Body of pancreas (tissue), 4 donors: ENCODE results near the gene AKAP6.

ENCODE experiments used
- POLR2A ChIP-seq, 3 donors: fragments of 450-650 bp; IDR thresholded peaks; one replicate each; pipeline ENCODE4 v1.6.1; 2016; ENCODE audit warnings: antibody characterized with exemption in 3 of 3, mild to moderate bottlenecking in 2 of 3
- TF ChIP-seq, protein P1 (sequence below), 7 experiments: fragments of 450-650 bp in 4 of 7; fragments of 200-600 bp in 3 of 7; sonication (generic) in 3 of 7; IDR thresholded peaks; one replicate each; pipeline ENCODE4 v1.5.1; 2016 to 2019; ENCODE audit warnings: antibody characterized with exemption in 7 of 7

DNA sequence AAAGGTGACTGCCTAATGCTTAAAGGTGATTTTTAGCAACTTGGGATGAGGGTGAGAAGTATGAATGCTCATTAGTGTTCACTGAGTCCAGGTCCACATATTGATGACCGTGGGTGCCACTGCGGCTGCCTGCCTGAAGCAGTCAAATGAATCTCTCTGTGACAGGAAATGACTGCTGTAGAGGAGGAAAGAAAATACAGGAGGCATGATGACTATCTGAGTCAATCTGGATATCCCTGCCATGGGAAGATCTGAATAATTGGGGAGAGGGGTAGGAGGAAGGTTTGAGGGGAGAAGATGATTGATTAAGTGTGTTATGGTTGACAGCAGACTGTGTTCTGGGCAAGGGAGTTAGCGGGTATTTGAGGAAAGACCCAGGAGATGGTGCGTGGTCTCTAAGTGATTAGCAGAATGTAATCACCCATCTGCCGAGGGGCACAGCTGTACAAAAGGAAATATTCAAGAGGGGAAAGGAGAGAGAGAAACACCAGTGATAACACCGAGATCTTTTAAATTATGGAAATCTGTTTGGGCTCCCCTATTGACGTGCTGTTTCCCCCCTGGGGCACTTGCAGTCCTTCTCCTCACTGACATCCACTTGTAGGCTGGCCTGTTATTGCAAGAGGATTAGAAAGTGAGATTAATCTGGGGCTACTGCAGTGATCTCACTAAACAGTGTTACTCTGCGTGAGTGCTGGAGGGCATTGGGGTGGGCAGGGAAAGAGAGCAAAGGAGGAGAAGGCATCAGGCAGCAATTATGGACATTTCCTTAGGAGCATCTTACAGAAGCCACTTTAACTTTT is 97.7 kb downstream of the AKAP6 start:
- TF ChIP-seq, protein P1, sequence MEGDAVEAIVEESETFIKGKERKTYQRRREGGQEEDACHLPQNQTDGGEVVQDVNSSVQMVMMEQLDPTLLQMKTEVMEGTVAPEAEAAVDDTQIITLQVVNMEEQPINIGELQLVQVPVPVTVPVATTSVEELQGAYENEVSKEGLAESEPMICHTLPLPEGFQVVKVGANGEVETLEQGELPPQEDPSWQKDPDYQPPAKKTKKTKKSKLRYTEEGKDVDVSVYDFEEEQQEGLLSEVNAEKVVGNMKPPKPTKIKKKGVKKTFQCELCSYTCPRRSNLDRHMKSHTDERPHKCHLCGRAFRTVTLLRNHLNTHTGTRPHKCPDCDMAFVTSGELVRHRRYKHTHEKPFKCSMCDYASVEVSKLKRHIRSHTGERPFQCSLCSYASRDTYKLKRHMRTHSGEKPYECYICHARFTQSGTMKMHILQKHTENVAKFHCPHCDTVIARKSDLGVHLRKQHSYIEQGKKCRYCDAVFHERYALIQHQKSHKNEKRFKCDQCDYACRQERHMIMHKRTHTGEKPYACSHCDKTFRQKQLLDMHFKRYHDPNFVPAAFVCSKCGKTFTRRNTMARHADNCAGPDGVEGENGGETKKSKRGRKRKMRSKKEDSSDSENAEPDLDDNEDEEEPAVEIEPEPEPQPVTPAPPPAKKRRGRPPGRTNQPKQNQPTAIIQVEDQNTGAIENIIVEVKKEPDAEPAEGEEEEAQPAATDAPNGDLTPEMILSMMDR (IDR thresholded peaks at IDR 0.05): no peak
- TF ChIP-seq POLR2A (IDR thresholded peaks at IDR 0.05): no peak
